Panc1 (cell line): ENCODE results near the gene DOCK3. TPM values are rescaled to one million over a fixed set of nuclear protein-coding genes. Genes with fewer than 3 reads are reported as not detected.
"Not testable (repeated sequence)": the region's sequence is repeated elsewhere in the genome, so short reads cannot be mapped to it uniquely, and the experiment has no call there.

Experiments
- ATAC-seq: fragments of 200-7000 bp; cut with Tn5 transposase; 2 replicates; pipeline ENCODE4 v1.9.1; 2020; ENCODE audit warnings: mild to moderate bottlenecking, moderate library complexity
- BruUV-seq: library from RNA; stranded (reverse); fragments of 400-500 nt; replicated peaks from 2 replicates; lab custom pipeline; 2021; lab: Mats Ljungman, UMichigan
- CTCF ChIA-PET: fragments of 300-600 bp; sonication (Branson Sonifier 250); formaldehyde crosslinking; loops from one replicate; lab custom pipeline; 2022; ENCODE audit warnings: antibody characterized with exemption; lab: Charles Lee
- POLR2A ChIA-PET: fragments of 300-600 bp; sonication (Branson Sonifier 250); formaldehyde crosslinking; loops from one replicate; lab custom pipeline; 2022; ENCODE audit warnings: antibody characterized with exemption; lab: Charles Lee
- DNase-seq: peaks from one replicate; pipeline ENCODE4 v3.0.0-alpha.2; 2010; ENCODE audit warnings: low read depth, low spot score
- H3K27ac ChIP-seq: 2 replicates; pipeline ENCODE4 v1.5.1; 2011; ENCODE audit warnings: mild to moderate bottlenecking, low read length, inconsistent platforms
- H3K27me3 ChIP-seq: fragments of 200-500 bp; sonication (Bioruptor generic); 2 replicates; pipeline ENCODE4 v1.6.0; 2014; ENCODE audit warnings: low read length, inconsistent platforms; ENCODE audit not compliant: control insufficient read depth, insufficient read depth
- H3K36me3 ChIP-seq: fragments of 200-500 bp; sonication (Bioruptor generic); 2 replicates; pipeline ENCODE4 v1.5.1; 2014; ENCODE audit warnings: inconsistent platforms, mild to moderate bottlenecking, low read length, moderate library complexity; ENCODE audit not compliant: control insufficient read depth, insufficient read depth
- H3K4me1 ChIP-seq: 2 replicates; pipeline ENCODE4 v1.5.1; 2011; ENCODE audit warnings: inconsistent platforms, mild to moderate bottlenecking, low read length, moderate library complexity; ENCODE audit not compliant: control insufficient read depth, insufficient read depth
- H3K4me3 ChIP-seq, 2 experiments: 2 replicates each; pipeline ENCODE4 v1.5.1; 2011 to 2012; ENCODE audit warnings: low read depth in 2 of 2, low read length in 2 of 2, mild to moderate bottlenecking in 2 of 2, inconsistent platforms in 1 of 2, moderate library complexity in 1 of 2
- H3K9me3 ChIP-seq: fragments of 200-500 bp; sonication (Bioruptor generic); 2 replicates; pipeline ENCODE4 v1.5.1; 2014; ENCODE audit warnings: low read depth, mild to moderate bottlenecking, inconsistent platforms, low read length, moderate library complexity; ENCODE audit not compliant: control insufficient read depth, insufficient read depth
- POLR2AphosphoS5 ChIP-seq: IDR thresholded peaks from 2 replicates; pipeline ENCODE4 v1.6.1; 2012; ENCODE audit warnings: mild to moderate bottlenecking, low read depth, low read length, moderate library complexity
- SIN3A ChIP-seq: IDR thresholded peaks from 2 replicates; pipeline ENCODE4 v1.6.1; 2012; ENCODE audit warnings: low read depth, mild to moderate bottlenecking, low read length, moderate library complexity, borderline replicate concordance; ENCODE audit not compliant: insufficient read depth
- TCF7L2 ChIP-seq: IDR thresholded peaks from 2 replicates; pipeline ENCODE4 v1.6.1; 2011; ENCODE audit warnings: mild to moderate bottlenecking, low read depth, low read length, inconsistent platforms
- in situ Hi-C: cut with HindIII; loops from 2 replicates; pipeline ENCODE4 v1.10.0; 2016; ENCODE audit warnings: low sequenced_read_pairs, low pct_unique_long_range_greater_than_20kb
- intact Hi-C: fragments of 100-400 bp; cut with micrococcal nuclease; formaldehyde crosslinking; loops from one replicate; pipeline ENCODE4 v1.10.0; 2022; ENCODE audit not compliant: unreplicated experiment
- total RNA-seq: library from RNA; stranded (reverse); gene quantifications from one replicate; pipeline ENCODE4 v1.2.1, GENCODE V29; 2021; ENCODE audit not compliant: unreplicated experiment
- TF ChIP-seq, protein P1 (sequence below), 2 experiments: IDR thresholded peaks; 2 replicates each; pipeline ENCODE4 v1.6.1; 2011 to 2012; ENCODE audit warnings: low read depth in 2 of 2, control low read depth in 1 of 2, low read length in 1 of 2, mild to moderate bottlenecking in 1 of 2, moderate library complexity in 1 of 2; ENCODE audit not compliant: insufficient read depth in 1 of 2
- TF ChIP-seq, protein P2 (sequence below): fragments of 450-650 bp; IDR thresholded peaks from 2 replicates; pipeline ENCODE4 v1.5.1; 2017; ENCODE audit warnings: mild to moderate bottlenecking

DOCK3 gene
- total RNA-seq, 1 experiment from 2014 or later: 0.21 TPM

DNA sequence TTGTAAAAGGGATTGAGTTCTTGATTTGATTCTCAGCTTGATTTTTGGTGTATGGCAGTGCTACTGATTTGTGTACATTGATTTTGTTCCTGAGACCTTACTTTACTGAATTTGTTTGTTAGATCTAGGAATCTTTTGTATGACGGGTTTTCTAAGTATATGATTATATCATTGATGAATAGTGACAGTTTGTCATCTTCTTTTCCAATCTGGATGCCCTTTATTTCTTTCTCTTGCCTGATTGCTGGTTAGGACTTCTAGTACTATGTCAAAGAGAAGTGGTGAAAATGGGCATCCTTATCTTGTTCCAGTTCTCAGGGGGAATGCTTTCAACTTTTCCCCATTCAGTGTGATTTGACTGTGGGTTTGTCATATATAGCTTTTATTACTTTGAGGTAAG is 103.0 kb downstream of the DOCK3 start:
- BruUV-seq: no TSS peak
- Histone ChIP-seq H3K9me3 (no peaks in the 10 kb centered on the region), H3K4me3 (no peak overlapping the region), H3K4me1 (no peaks in the 10 kb centered on the region), H3K27me3 (no peaks in the 10 kb centered on the region), H3K36me3 (no peaks in the 10 kb centered on the region), H3K27ac (no peak overlapping the region)
- in situ Hi-C loops (no loop called here), intact Hi-C loops (no loop called here)
- DNase-seq: no peak
- CTCF ChIA-PET: no interaction called here
- no peak for ATAC-seq
- POLR2A ChIA-PET: no interaction called here
- TF ChIP-seq, protein P1, sequence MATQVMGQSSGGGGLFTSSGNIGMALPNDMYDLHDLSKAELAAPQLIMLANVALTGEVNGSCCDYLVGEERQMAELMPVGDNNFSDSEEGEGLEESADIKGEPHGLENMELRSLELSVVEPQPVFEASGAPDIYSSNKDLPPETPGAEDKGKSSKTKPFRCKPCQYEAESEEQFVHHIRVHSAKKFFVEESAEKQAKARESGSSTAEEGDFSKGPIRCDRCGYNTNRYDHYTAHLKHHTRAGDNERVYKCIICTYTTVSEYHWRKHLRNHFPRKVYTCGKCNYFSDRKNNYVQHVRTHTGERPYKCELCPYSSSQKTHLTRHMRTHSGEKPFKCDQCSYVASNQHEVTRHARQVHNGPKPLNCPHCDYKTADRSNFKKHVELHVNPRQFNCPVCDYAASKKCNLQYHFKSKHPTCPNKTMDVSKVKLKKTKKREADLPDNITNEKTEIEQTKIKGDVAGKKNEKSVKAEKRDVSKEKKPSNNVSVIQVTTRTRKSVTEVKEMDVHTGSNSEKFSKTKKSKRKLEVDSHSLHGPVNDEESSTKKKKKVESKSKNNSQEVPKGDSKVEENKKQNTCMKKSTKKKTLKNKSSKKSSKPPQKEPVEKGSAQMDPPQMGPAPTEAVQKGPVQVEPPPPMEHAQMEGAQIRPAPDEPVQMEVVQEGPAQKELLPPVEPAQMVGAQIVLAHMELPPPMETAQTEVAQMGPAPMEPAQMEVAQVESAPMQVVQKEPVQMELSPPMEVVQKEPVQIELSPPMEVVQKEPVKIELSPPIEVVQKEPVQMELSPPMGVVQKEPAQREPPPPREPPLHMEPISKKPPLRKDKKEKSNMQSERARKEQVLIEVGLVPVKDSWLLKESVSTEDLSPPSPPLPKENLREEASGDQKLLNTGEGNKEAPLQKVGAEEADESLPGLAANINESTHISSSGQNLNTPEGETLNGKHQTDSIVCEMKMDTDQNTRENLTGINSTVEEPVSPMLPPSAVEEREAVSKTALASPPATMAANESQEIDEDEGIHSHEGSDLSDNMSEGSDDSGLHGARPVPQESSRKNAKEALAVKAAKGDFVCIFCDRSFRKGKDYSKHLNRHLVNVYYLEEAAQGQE (IDR thresholded peaks at IDR 0.05; ENCODE audit: insufficient read depth in 1 of 2, low read depth in 2 of 2, low read length in 1 of 2): no peak
- TF ChIP-seq, protein P2, sequence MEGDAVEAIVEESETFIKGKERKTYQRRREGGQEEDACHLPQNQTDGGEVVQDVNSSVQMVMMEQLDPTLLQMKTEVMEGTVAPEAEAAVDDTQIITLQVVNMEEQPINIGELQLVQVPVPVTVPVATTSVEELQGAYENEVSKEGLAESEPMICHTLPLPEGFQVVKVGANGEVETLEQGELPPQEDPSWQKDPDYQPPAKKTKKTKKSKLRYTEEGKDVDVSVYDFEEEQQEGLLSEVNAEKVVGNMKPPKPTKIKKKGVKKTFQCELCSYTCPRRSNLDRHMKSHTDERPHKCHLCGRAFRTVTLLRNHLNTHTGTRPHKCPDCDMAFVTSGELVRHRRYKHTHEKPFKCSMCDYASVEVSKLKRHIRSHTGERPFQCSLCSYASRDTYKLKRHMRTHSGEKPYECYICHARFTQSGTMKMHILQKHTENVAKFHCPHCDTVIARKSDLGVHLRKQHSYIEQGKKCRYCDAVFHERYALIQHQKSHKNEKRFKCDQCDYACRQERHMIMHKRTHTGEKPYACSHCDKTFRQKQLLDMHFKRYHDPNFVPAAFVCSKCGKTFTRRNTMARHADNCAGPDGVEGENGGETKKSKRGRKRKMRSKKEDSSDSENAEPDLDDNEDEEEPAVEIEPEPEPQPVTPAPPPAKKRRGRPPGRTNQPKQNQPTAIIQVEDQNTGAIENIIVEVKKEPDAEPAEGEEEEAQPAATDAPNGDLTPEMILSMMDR: no peak
- TF ChIP-seq POLR2AphosphoS5: no peak
- TF ChIP-seq TCF7L2: no peak
- no peak for TF ChIP-seq SIN3A

DNA sequence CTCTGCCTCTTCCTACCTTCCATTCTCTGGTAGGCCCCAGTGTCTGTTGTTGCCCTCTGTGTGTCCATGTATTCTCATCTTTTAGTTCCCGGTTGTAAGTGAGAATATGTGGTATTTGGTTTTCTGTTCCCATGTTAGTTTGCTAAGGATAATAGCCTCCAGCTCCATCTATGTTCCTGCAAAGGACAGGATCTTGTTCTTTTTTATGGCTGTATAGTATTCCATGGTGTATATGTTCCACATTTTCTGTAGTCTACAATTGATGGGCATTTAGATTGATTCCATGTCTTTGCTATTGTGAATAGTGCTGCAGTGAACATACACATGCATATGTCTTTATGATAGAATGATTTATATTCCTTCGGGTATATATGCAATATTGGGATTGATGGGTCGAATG is 107.0 kb downstream of the DOCK3 start:
- in situ Hi-C loops, H3K4me3 ChIP-seq, ATAC-seq, H3K27ac ChIP-seq, H3K9me3 ChIP-seq, CTCF ChIA-PET, H3K27me3 ChIP-seq, DNase-seq, H3K36me3 ChIP-seq, intact Hi-C loops, BruUV-seq, H3K4me1 ChIP-seq, POLR2A ChIA-PET: not testable (repeated sequence)

DNA sequence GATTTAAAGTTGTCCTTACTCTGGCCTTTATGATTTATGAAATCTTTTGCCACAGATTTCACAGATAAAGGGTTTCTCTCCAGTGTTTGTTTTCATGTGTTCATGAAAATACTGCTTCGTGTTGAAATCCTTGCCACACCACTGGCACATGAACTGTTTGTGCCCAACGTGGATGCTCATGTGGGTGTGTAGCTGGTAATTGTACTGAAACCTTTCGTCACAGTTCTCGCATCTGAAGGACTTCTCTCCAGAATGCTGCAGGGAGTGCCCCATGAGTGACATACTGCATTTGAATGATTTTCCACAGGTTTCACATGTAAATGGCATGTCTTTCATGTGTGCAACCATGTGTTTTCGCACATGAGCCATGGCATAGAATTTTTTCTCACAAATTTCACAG is 111.9 kb downstream of the DOCK3 start:
- Histone ChIP-seq H3K4me3 (no peak overlapping the region), H3K9me3 (no peaks in the 10 kb centered on the region), H3K27ac (no peak overlapping the region), H3K4me1 (no peaks in the 10 kb centered on the region), H3K27me3 (no peaks in the 10 kb centered on the region), H3K36me3 (no peaks in the 10 kb centered on the region)
- intact Hi-C loops (no loop called here), in situ Hi-C loops (no loop called here)
- ChIA-PET POLR2A (no interaction called here), CTCF (no interaction called here)
- DNase-seq (no peak), ATAC-seq (no peak)
- TF ChIP-seq, protein P2: no peak
- TF ChIP-seq SIN3A (no peak), TCF7L2 (no peak), POLR2AphosphoS5 (no peak)
- TF ChIP-seq, protein P1 (IDR thresholded peaks at IDR 0.05; ENCODE audit: insufficient read depth in 1 of 2, low read depth in 2 of 2, low read length in 1 of 2): no peak
- BruUV-seq: no TSS peak

DNA sequence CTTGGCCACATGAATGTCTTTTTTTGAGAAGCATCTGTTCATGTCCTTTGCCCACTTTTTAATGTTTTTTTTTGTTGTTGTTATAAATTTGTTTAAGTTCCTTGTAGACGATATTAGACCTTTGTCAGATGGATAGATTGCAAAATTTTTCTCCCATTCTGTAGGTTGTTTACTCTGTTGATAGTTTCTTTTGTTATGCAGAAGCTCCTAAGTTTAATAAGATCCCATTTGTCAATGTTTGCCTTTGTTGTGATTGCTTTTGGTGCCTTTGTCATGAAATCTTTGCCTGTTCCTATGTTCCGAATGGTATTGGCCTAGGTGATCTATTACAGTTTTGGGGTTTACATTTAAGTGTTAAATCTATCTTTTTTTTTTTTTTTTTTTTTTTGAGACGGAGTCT is 116.2 kb downstream of the DOCK3 start:
- H3K27ac ChIP-seq, ATAC-seq, BruUV-seq, POLR2A ChIA-PET, intact Hi-C loops, H3K9me3 ChIP-seq, H3K4me3 ChIP-seq, H3K27me3 ChIP-seq, H3K4me1 ChIP-seq, in situ Hi-C loops, H3K36me3 ChIP-seq, CTCF ChIA-PET, DNase-seq: not testable (repeated sequence)
